HG02623 (cell line): Measurements from ENCODE around the gene LUC7L.

ENCODE experiments used
- ATAC-seq: cut with Tn5 transposase; IDR thresholded peaks from one replicate; pipeline ENCODE4 v1.9.1; 2021; ENCODE audit warnings: moderate library complexity; ENCODE audit not compliant: unreplicated experiment

LUC7L gene

DNA sequence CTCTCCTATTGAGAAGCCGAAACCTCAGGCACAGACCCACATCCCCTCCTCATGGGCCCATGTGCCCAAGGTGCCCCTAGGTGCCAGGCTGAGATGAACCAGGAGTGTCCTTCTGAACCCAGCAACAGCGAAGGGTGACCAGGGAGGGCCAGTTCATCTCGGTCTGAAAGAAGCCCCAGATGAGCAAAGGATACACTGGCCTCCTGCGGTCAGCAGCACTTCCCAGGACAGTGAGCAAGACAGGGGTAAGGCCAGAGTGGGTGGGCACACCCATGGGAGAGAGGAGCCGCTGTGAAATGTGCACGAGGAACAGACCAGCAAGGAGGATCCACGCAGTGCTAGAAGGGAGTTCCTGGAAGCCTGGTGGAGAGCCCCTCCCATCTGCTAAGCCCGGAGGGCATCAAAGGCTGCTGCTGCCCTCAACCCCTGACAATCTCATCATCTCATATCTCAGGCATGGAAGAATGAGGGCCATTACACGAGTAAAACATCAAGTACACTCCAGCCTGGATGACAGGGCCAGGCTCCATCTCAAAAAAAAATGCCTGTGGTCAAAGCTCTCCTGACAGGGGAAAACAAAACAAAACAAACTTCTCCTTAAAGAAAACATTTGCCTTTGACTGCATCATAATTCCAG lies 80.1 kb downstream of the LUC7L start:
- ATAC-seq = no peak

DNA sequence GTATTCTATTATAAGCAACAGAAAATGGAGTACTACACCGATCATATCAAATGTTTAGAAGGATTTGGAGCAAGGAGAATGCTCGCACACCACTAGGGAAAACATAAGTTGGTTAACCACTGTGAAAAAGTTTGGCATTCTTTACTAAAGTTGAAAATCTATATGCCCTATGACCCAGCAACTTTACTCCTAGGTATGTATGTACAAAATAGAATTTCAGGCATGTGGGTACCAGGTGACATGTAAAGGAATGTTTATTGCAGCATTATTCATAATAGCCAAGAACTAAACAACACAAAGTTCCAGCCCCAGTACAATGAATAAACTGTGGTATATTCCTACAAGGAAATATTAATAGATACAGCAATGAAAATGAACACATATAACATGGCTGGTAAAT lies 82.6 kb downstream of the LUC7L start:
- no peak for ATAC-seq

DNA sequence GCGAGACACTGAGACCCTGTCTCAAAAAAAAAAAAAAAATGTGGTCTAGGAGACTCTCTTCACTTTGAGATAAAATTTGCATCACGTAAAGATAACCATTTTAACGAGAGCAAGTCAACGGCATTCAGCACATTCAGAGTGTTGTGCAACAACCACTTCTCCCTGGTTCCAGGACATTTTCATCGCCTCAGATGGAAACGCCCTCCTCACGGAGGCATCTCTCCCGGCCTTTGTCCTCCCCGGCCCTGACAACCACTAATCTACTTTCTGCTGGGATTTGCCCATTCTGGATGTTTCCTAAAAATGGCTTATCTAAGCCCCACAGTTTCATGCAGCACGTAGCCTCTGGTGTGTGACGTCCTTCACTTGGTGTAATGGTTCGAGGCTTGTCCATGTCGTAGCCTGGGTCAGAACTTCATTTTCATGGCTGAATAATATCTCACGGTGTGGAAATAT lies 84.4 kb downstream of the LUC7L start:
- ATAC-seq = no peak

DNA sequence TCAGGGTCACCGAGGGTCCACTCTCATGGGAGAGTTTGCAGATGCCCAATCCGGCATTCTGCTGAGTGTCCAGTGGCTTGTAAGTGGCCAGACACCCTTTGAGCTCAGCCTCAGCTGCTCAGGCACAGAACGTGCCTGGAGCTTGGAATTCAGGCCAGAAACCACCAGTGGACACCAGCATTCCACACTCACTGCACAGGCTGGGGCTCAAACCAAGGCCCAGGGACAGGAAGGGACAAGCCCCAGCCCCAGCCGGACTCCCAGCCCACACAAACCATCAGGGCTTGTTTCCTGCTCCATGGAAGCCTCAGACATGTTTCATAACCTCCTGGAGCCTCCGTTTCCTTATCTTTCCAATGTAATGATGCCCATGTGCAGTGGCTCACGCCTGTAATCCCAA lies 85.8 kb downstream of the LUC7L start:
- no peak for ATAC-seq

DNA sequence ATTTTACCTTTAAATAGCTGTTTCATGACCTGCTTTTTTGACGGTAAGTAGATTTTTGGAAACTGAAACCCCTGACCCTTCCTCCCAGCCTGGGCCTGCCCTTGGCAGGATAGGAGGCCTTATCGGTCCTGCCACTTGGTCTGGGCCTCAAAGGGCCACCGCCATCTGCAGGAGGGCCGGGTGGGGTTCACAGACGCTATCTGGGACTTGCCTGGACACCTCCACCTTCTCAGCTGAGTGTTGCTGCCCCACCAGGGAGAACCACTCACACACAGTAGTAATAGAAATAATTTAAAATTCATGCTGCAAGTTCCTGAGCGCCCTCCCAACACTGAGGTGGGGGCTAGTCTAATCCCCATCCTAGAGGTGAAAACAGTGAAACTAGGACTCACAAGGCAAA lies 86.2 kb downstream of the LUC7L start:
- no peak for ATAC-seq

DNA sequence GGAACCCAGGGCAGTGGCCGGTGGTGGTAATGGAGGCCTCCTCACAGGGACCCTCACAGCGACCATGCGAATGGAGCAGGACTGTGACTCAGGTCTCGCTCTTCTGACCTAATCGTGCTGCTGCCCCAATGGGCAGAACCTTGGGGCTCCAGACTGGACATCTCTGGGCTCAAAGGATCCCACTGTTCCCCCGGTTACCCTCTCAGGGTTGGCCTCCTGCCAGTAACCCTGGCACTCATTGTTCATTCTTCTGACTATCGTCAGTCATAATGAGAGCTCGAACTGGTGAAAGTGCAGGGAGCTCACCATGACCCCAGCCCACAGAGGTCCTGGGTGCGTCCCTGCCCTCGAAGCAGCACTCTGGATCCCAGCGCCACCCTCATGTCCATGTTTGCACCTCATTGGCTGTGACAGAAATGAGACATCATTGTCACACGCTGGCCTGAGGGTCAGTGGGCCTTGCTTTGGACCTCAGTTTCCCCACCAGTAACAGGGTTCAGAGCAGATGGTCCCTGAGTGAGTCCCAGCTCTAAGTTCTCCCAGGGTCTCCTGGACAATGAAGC lies 86.8 kb downstream of the LUC7L start:
- no peak for ATAC-seq

DNA sequence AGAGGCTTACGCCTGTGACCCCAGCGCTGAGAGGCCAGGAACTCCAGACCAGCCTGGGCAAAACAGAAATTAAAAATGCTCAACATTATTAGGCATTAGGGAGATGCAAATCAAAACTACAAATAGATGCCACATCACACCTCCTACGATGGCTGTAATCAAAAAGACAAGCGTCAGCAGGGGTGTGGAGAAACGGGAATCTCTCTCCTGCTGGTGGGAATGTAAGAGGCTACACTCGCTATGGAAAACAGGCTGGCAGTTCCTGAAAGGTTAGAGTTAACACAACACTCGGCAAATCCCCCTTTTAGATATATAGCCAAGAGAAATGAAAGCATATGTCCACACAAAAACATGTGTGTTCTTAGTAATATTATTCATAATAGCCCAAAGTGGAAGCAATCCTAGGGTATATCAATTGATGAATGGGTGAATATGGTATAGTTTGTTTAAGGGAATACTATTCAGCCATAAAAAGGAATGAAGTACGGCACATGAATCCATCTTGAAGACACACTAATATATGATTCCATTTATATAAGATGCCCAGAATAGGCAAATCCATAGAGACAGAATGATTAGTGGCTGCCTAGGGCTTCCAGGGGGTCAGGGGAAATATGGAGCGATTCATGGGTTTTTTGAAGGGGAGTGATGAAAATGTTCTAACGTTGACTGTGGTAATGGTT lies 88.9 kb downstream of the LUC7L start:
- no peak for ATAC-seq
